Chondrocyte (in vitro differentiated cells): Measurements from ENCODE around the gene SH3PXD2A. TPM values are rescaled to one million over a fixed set of nuclear protein-coding genes. Genes with fewer than 3 reads are reported as not detected.

Source experiments
- DNase-seq: peaks from one replicate; pipeline ENCODE4 v3.0.0; 2021; ENCODE audit warnings: mixed read lengths, low spot score
- H3K27ac Mint-ChIP-seq: one replicate; pipeline ENCODE4 v1.8.0; 2021; ENCODE audit warnings: mild to moderate bottlenecking, moderate library complexity, mixed read lengths; ENCODE audit not compliant: unreplicated experiment
- H3K27me3 Mint-ChIP-seq: 2 replicates; pipeline ENCODE4 v1.8.0; 2021; ENCODE audit warnings: low read depth, mixed read lengths
- H3K36me3 Mint-ChIP-seq: 2 replicates; pipeline ENCODE4 v1.8.0; 2021; ENCODE audit warnings: low read depth, mixed read lengths
- H3K4me1 Mint-ChIP-seq: 2 replicates; pipeline ENCODE4 v1.8.0; 2021; ENCODE audit warnings: low read depth, mild to moderate bottlenecking, mixed read lengths
- H3K4me3 Mint-ChIP-seq: one replicate; pipeline ENCODE4 v1.8.0; 2021; ENCODE audit warnings: mild to moderate bottlenecking, moderate library complexity, mixed read lengths; ENCODE audit not compliant: unreplicated experiment
- H3K9me3 Mint-ChIP-seq: 2 replicates; pipeline ENCODE4 v1.8.0; 2021; ENCODE audit warnings: low read depth, mixed read lengths
- total RNA-seq: library from RNA; stranded (reverse); gene quantifications from 3 replicates; pipeline ENCODE4 v1.2.1, GENCODE V29; 2021
- TF ChIP-seq, protein P1 (sequence below): fragments of 200-600 bp; sonication (generic); IDR thresholded peaks from 2 replicates; pipeline ENCODE4 v1.5.0; 2021; ENCODE audit warnings: antibody characterized with exemption, mild to moderate bottlenecking, moderate library complexity

The SH3PXD2A gene
- total RNA-seq, 1 donor from 2014 or later, result 46.0 TPM

DNA sequence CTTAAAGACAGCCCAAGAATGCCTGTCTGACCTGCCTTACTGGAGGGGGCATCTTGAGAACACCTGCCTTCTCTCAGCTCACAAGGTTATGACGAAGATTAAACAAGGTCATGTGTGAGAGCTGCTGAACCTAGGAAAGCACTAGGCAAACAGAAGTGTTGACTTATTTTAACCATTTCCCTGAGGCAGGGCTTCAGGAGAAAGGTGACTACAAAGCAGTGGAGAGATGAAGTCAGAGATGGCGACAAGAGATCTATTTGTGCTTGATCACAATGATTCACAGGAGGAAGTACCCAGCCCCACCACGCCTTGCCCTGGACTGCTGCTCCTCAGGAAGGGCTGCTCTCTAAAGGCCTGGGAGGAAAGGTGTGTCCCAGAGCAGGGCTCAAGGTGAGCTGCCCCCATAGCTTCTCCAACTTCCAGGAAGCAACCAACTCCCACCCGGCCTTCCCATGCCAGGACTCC, 34.9 kb upstream of the SH3PXD2A start:
- H3K36me3 Mint-ChIP-seq, result peaks cover 8% of the 10 kb centered on the region
- no peaks in the 10 kb centered on the region for H3K9me3 Mint-ChIP-seq
- H3K27me3 Mint-ChIP-seq, result no peaks in the 10 kb centered on the region
- TF ChIP-seq, protein P1, sequence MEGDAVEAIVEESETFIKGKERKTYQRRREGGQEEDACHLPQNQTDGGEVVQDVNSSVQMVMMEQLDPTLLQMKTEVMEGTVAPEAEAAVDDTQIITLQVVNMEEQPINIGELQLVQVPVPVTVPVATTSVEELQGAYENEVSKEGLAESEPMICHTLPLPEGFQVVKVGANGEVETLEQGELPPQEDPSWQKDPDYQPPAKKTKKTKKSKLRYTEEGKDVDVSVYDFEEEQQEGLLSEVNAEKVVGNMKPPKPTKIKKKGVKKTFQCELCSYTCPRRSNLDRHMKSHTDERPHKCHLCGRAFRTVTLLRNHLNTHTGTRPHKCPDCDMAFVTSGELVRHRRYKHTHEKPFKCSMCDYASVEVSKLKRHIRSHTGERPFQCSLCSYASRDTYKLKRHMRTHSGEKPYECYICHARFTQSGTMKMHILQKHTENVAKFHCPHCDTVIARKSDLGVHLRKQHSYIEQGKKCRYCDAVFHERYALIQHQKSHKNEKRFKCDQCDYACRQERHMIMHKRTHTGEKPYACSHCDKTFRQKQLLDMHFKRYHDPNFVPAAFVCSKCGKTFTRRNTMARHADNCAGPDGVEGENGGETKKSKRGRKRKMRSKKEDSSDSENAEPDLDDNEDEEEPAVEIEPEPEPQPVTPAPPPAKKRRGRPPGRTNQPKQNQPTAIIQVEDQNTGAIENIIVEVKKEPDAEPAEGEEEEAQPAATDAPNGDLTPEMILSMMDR, result no peak
- no peak overlapping the region for H3K4me3 Mint-ChIP-seq
- H3K27ac Mint-ChIP-seq, result no peak overlapping the region
- H3K4me1 Mint-ChIP-seq, result peaks cover 39% of the 10 kb centered on the region
- no peak for DNase-seq

DNA sequence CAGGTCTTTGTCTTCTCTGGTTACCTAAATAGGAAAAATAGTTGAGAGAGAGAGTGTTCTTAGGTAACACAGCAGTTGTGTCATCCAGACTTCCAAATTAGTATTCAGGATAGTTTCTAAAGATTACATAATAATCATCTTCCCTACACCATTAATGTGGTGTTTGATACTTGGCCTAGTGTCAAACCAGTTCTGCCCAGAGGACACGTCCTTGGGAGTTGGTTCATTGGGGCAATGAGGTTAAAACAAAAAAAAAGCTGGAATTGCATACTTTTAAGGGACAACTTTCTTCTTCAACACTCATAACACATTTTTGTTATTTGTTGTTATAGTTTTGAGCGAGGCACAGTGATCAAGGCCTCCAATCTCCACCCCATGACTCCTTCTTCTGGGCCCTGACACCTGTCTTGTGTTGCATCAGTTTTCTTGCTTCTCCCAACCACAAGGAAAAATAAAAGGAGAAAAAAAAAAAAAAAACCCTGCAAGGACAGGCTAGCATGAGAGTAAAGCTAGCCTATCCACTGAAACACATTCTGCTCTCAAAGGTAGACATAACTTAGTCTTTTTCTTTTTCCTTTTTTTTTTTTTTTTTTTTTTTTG, 33.8 kb upstream of the SH3PXD2A start:
- no peaks in the 10 kb centered on the region for H3K9me3 Mint-ChIP-seq
- TF ChIP-seq, protein P1, result no peak
- peak overlapping the region; percentile 79 for H3K27ac Mint-ChIP-seq
- H3K4me3 Mint-ChIP-seq, result no peak overlapping the region
- no peaks in the 10 kb centered on the region for H3K27me3 Mint-ChIP-seq
- peaks cover 29% of the 10 kb centered on the region for H3K4me1 Mint-ChIP-seq
- H3K36me3 Mint-ChIP-seq, result peaks cover 8% of the 10 kb centered on the region
- no peak for DNase-seq

DNA sequence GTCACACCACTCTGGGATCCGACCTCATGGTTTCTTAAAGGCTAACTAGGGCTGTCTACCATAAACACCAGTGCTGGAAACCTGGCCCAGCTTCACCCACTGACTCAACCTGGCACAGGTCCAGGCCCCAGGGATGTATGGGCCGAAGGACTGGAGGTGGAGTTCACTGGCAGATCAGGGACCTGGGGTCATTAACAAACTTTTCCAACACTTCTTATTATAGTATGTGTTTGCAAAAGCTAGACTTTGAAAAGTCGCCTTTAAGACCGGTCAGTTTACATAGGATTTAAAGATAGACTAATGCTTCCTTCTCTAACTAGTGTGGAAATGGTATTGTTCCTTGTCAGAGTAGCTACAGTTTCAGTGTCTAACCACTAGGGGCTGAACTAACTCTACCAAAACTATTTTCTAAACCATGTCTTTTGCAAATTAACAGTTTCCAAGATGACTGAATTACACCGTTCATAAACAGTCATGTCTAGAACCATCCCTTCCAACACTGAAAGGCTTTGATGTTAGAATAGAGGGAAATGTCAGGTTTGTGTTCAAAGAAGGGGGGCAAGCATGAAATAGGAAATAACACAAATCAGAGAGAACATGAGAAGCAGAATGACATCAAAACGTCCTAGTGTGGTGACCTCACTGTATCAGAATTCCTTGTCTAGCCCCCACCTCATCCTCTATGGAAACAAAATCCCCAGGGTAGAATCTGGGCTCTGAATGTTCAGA, 32.9 kb upstream of the SH3PXD2A start:
- Mint-ChIP-seq H3K4me1 (peaks cover 23% of the 10 kb centered on the region), H3K27me3 (no peaks in the 10 kb centered on the region), H3K36me3 (peaks cover 8% of the 10 kb centered on the region), H3K27ac (peak overlapping the region; percentile 88), H3K9me3 (no peaks in the 10 kb centered on the region), H3K4me3 (no peak overlapping the region)
- no peak for DNase-seq
- TF ChIP-seq, protein P1, result peak; percentile 99

DNA sequence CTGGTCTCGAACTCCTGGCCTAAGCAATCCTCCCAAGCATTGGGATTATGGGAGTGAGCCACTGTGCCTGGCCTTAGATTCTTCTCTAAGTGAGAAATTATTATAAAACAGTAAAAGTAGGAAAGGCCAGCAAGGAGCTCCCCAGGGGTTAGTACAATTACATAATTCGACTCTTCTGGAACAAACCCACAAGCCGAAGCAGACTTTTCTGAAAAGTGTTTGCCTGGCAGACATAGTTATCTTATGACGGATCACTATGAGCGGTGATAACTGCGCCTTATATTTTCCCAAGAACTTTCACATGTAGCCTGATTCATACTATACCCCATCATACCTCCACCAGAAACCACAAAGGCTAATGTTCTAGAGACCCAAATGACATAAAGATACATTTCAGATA, 30.2 kb upstream of the SH3PXD2A start:
- Mint-ChIP-seq H3K27ac (no peak overlapping the region), H3K9me3 (no peaks in the 10 kb centered on the region), H3K36me3 (peaks cover 11% of the 10 kb centered on the region), H3K4me3 (no peak overlapping the region), H3K4me1 (peaks cover 23% of the 10 kb centered on the region), H3K27me3 (no peaks in the 10 kb centered on the region)
- DNase-seq, result no peak
- TF ChIP-seq, protein P1, result no peak

DNA sequence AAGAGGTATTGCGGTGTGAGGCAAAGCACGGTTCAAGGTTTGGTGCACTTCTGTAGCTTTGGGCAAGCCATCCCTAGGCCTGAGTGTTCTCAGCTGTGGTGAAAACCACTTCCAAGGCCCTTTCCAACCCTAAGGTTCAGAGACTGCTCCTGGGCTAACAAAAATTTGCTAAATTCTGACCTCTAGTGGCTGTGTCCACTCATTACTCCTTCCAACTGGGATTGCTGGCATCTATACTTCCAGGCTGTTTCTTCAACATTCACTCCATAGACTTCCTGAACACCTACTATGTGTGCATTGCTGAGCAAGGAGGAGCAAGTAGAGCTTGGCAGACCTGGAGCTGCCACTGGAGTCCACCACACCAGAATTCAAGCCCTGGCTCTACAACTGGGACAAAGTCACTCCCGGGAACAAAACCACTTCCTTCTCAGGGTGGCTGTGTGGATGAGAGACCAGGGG, 29.3 kb upstream of the SH3PXD2A start:
- Mint-ChIP-seq H3K27me3 (no peaks in the 10 kb centered on the region), H3K4me1 (peaks cover 23% of the 10 kb centered on the region), H3K4me3 (no peak overlapping the region), H3K9me3 (no peaks in the 10 kb centered on the region), H3K36me3 (peaks cover 16% of the 10 kb centered on the region), H3K27ac (no peak overlapping the region)
- DNase-seq, result no peak
- TF ChIP-seq, protein P1, result peak; percentile 88
